Lung (tissue), 12 donors: Measurements from ENCODE around the gene TMEM270. TPM values are rescaled to one million over a fixed set of nuclear protein-coding genes. Genes with fewer than 3 reads are reported as not detected.

Experiments
- ATAC-seq: fragments of 200-7000 bp; cut with Tn5 transposase; one replicate; pipeline ENCODE4 v1.9.1; 2020; ENCODE audit warnings: moderate number of reproducible peaks; ENCODE audit not compliant: insufficient read depth, low FRiP score
- DNase-seq, 3 donors: peaks; one replicate each; pipeline ENCODE4 v3.0.0-alpha.2; 2013 to 2017
- H3K27ac ChIP-seq, 2 donors: one replicate each; pipeline ENCODE4 v1.5.1; 2013; ENCODE audit warnings: mild to moderate bottlenecking in 2 of 2, moderate library complexity in 2 of 2, control low read depth in 1 of 2, inconsistent platforms in 1 of 2, low read depth in 1 of 2, low read length in 1 of 2
- H3K27me3 ChIP-seq, 3 donors: one replicate each; pipeline ENCODE4 v1.5.1; 2013; ENCODE audit warnings: low read length in 2 of 3; ENCODE audit not compliant: control insufficient read depth in 3 of 3, insufficient read depth in 3 of 3
- H3K36me3 ChIP-seq, 4 donors: one replicate each; pipeline ENCODE4 v1.5.1; 2013; ENCODE audit warnings: low read length in 4 of 4, mild to moderate bottlenecking in 1 of 4, moderate library complexity in 1 of 4; ENCODE audit not compliant: control insufficient read depth in 4 of 4, insufficient read depth in 4 of 4
- H3K4me1 ChIP-seq, 5 donors: one replicate each; pipeline ENCODE4 v1.5.1; 2013; ENCODE audit warnings: low read length in 5 of 5, mild to moderate bottlenecking in 2 of 5, moderate library complexity in 1 of 5; ENCODE audit not compliant: control insufficient read depth in 5 of 5, insufficient read depth in 5 of 5
- H3K4me3 ChIP-seq: one replicate; pipeline ENCODE4 v1.5.1; 2013; ENCODE audit warnings: mild to moderate bottlenecking, control low read depth, moderate library complexity
- H3K9ac ChIP-seq, 2 donors: one replicate each; pipeline ENCODE4 v1.5.1; 2013; ENCODE audit warnings: low read length in 2 of 2, control low read depth in 1 of 2; ENCODE audit not compliant: insufficient read depth in 1 of 2
- H3K9me3 ChIP-seq, 4 donors: one replicate each; pipeline ENCODE4 v1.5.1; 2013; ENCODE audit warnings: low read length in 3 of 4, mild to moderate bottlenecking in 1 of 4, moderate library complexity in 1 of 4; ENCODE audit not compliant: control insufficient read depth in 4 of 4, insufficient read depth in 3 of 4
- WGBS, 2 donors: extraction: QIAGEN DNeasy Blood & Tissue Kit; methylation state at CpG; one replicate each; pipeline ENCODE4 v1.1.7; 2013; 5-methylcytosine and 5-hydroxymethylcytosine counted together
- polyA plus RNA-seq, 2 donors: library from polyadenylated mRNA; stranded (reverse); fragments of 200-250 nt; gene quantifications; one replicate each; pipeline ENCODE4 v1.2.1, GENCODE V29; 2013
- total RNA-seq, 2 donors: library from RNA; depleted of rRNA in 1 of 2; stranded (reverse); fragments of >200 nt in 1 of 2; gene quantifications; one replicate each; pipeline ENCODE4 v1.2.1, GENCODE V29; 2014 to 2021
- TF ChIP-seq, protein P1 (sequence below): IDR thresholded peaks from 2 replicates; pipeline ENCODE4 v1.5.1; 2012; ENCODE audit warnings: mild to moderate bottlenecking; ENCODE audit errors: control extremely low read depth, extremely low read depth
- donor health status: control.
- donor health status: control.
- donor health status: Bipolar disorder and iron deficiency.
- donor health status: healthy.
- donor health status: DM: yes; HTN: yes; CAD: no.

The TMEM270 gene
- total and polyA plus RNA-seq, 4 donors = 0.19 to 1.1 (median 0.20) TPM; not detected in 1

GRCh38 chr7:73856941-73857340 lies 4.0 kb upstream of the TMEM270 start:
- 54 to 66% methylated on average over 3 of the region's 3 CpGs for WGBS, 2 donors

DNA sequence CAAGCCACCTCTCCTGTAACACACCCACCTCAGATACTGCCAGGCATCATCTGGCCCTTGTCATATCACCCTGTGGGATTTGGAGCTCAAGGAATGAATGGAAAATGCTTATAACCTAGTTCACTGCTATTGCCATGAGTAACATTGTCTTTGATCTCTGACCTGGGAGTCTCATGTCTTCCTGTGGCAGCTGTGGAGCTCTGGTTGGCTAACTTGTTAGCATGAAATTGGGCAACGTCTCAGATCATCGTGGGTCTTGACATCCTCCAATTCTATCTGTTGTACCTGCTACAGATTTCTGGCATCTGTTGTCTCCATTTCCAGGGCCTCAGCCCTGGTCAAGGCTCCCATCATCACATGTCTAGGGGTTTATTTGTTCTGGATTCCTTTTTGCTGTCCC lies 2.2 kb upstream of the TMEM270 start:
- DNase-seq (no peak), ATAC-seq (no peak)
- no peak overlapping the region for H3K27ac ChIP-seq
- TF ChIP-seq, protein P1, sequence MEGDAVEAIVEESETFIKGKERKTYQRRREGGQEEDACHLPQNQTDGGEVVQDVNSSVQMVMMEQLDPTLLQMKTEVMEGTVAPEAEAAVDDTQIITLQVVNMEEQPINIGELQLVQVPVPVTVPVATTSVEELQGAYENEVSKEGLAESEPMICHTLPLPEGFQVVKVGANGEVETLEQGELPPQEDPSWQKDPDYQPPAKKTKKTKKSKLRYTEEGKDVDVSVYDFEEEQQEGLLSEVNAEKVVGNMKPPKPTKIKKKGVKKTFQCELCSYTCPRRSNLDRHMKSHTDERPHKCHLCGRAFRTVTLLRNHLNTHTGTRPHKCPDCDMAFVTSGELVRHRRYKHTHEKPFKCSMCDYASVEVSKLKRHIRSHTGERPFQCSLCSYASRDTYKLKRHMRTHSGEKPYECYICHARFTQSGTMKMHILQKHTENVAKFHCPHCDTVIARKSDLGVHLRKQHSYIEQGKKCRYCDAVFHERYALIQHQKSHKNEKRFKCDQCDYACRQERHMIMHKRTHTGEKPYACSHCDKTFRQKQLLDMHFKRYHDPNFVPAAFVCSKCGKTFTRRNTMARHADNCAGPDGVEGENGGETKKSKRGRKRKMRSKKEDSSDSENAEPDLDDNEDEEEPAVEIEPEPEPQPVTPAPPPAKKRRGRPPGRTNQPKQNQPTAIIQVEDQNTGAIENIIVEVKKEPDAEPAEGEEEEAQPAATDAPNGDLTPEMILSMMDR = no peak
- no peaks in the 10 kb centered on the region for H3K9me3 ChIP-seq
- peaks cover 0 to 3% (median 0%) of the 10 kb centered on the region in 5 donors for H3K4me1 ChIP-seq
- 60 to 62% methylated on average over 2 of the region's 2 CpGs for WGBS, 2 donors
- peaks cover 0 to 4% (median 4%) of the 10 kb centered on the region in 3 donors for H3K27me3 ChIP-seq
- no peaks in the 10 kb centered on the region for H3K36me3 ChIP-seq
- no peak overlapping the region for H3K4me3 ChIP-seq
- no peak overlapping the region for H3K9ac ChIP-seq

More at GRCh38 chr7:73856941-73857340, 4.0 kb upstream of the TMEM270 start:
- TF ChIP-seq, protein P1 = no peak
- Histone ChIP-seq H3K36me3 (no peaks in the 10 kb centered on the region), H3K9me3 (no peaks in the 10 kb centered on the region), H3K27me3 (peaks cover 0 to 4% (median 4%) of the 10 kb centered on the region in 3 donors), H3K4me3 (no peak overlapping the region), H3K27ac (no peak overlapping the region), H3K4me1 (peaks cover 0 to 3% (median 0%) of the 10 kb centered on the region in 5 donors), H3K9ac (no peak overlapping the region)
- ATAC-seq (no peak), DNase-seq (no peak)

GRCh38 chr7:73861305-73861704 lies 346 bp downstream of the TMEM270 start:
- DNase-seq = no peak
- 93 to 94% methylated on average over 12 of the region's 12 CpGs for WGBS, 2 donors
- Histone ChIP-seq H3K27me3 (no peaks in the 10 kb centered on the region), H3K27ac (no peak overlapping the region), H3K36me3 (no peaks in the 10 kb centered on the region), H3K4me3 (no peak overlapping the region), H3K9ac (no peak overlapping the region), H3K9me3 (no peaks in the 10 kb centered on the region), H3K4me1 (no peaks in the 10 kb centered on the region)
- TF ChIP-seq, protein P1 = no peak
- ATAC-seq = no peak
